ENCODE data around the gene ZNHIT2.
A peak's percentile ranks its signal among the peaks of the same experiment; 100 is the strongest.

Gene ZNHIT2

GRCh38 chr11:65117206-65118096 lies at the start of gene ZNHIT2:
ZNHIT2 (minus strand) TSS chr11:65117701; CDS start chr11:65117653, 48 bp downstream.
- CTCF ChIA-PET = interaction anchor here (0.6 to 7.1 kb wide), 31 partner anchors 7 to 331 kb away, joined by 3 to 72 read pairs (median 4); partner anchors contain the start of genes ARL2, BATF2, CAPN1 and CDC42BPG

DNA sequence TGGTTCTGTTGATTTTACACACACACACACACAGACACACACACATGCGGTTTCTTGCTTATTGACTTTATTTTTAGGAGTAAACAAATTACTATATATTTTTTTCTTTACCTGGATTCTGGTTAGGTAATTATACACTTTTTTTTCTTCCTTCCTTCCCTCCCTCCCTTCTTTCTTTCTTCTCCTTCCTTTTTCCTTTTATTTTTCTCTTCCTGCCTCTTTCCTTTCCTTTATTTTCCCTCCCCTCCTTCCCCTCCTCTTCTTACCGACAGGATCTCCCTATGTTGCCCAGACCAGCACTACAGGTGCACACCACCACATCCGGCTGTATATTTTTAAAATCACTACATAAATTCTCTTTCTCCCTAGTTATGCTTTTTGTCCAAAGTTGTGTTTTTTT lies 49.4 kb upstream of the ZNHIT2 start:
- ChIA-PET POLR2A (no interaction called here), CTCF (no interaction called here)
- TF ChIP-seq, protein P1, sequence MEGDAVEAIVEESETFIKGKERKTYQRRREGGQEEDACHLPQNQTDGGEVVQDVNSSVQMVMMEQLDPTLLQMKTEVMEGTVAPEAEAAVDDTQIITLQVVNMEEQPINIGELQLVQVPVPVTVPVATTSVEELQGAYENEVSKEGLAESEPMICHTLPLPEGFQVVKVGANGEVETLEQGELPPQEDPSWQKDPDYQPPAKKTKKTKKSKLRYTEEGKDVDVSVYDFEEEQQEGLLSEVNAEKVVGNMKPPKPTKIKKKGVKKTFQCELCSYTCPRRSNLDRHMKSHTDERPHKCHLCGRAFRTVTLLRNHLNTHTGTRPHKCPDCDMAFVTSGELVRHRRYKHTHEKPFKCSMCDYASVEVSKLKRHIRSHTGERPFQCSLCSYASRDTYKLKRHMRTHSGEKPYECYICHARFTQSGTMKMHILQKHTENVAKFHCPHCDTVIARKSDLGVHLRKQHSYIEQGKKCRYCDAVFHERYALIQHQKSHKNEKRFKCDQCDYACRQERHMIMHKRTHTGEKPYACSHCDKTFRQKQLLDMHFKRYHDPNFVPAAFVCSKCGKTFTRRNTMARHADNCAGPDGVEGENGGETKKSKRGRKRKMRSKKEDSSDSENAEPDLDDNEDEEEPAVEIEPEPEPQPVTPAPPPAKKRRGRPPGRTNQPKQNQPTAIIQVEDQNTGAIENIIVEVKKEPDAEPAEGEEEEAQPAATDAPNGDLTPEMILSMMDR (IDR thresholded peaks at IDR 0.05; ENCODE audit: insufficient read depth, low read length, missing control alignments) = no peak
- DNase-seq (ENCODE audit: low read depth, low spot score) = no peak
- H3K4me3 ChIP-seq (ENCODE audit: low read depth, low read length) = no peak overlapping the region

More at GRCh38 chr11:65117206-65118096, at the start of gene ZNHIT2:
- peak within 1 kb of the TSS; percentile 94 for H3K4me3 ChIP-seq (ENCODE audit: low read depth, low read length)
- peak; percentile 84 for DNase-seq (ENCODE audit: low read depth, low spot score)
- POLR2A ChIA-PET = interaction anchor here (0.6 to 1.9 kb wide), 4 partner anchors 15 to 151 kb away, joined by 3 to 7 read pairs (median 3); partner anchors contain the start of gene SYVN1
- TF ChIP-seq, protein P1 (IDR thresholded peaks at IDR 0.05; ENCODE audit: insufficient read depth, low read length, missing control alignments) = peak; percentile 87

GRCh38 chr11:65165410-65166317 lies 48.2 kb upstream of the ZNHIT2 start:
- POLR2A ChIA-PET = no interaction called here
- DNase-seq (ENCODE audit: low read depth, low spot score) = no peak
- no peak overlapping the region for H3K4me3 ChIP-seq (ENCODE audit: low read depth, low read length)
- TF ChIP-seq, protein P1 (IDR thresholded peaks at IDR 0.05; ENCODE audit: insufficient read depth, low read length, missing control alignments) = no peak
- CTCF ChIA-PET = interaction anchor here (0.9 to 1.3 kb wide), 3 partner anchors 9 to 16 kb away, joined by 3 to 4 read pairs (median 3); partner anchors contain the start of gene CAPN1

- H3K4me3 ChIP-seq (ENCODE audit: low read depth, low read length) = no peak overlapping the region
- TF ChIP-seq, protein P1 (IDR thresholded peaks at IDR 0.05; ENCODE audit: insufficient read depth, low read length, missing control alignments) = no peak
- ChIA-PET CTCF (interaction anchor here (1.3 kb wide), 1 partner anchor 40 kb away, joined by 4 read pairs; no protein-coding TSS in a partner anchor), POLR2A (no interaction called here)
- no peak for DNase-seq (ENCODE audit: low read depth, low spot score)
Observed at GRCh38 chr11:65163684-65164083, 46.2 kb upstream of the ZNHIT2 start.

GRCh38 chr11:65160643-65161042 lies 43.1 kb upstream of the ZNHIT2 start:
- ChIA-PET CTCF (interaction anchor here (1.1 kb wide), 1 partner anchor 45 kb away, joined by 3 read pairs; no protein-coding TSS in a partner anchor), POLR2A (no interaction called here)
- no peak overlapping the region for H3K4me3 ChIP-seq (ENCODE audit: low read depth, low read length)
- TF ChIP-seq, protein P1 (IDR thresholded peaks at IDR 0.05; ENCODE audit: insufficient read depth, low read length, missing control alignments) = no peak
- DNase-seq (ENCODE audit: low read depth, low spot score) = no peak

Measured in AG04449 (cell line).